ENCODE data around the gene LGI4.
"Not testable (repeated sequence)": the region's sequence is repeated elsewhere in the genome, so short reads cannot be mapped to it uniquely, and the experiment has no call there.

The LGI4 gene

DNA sequence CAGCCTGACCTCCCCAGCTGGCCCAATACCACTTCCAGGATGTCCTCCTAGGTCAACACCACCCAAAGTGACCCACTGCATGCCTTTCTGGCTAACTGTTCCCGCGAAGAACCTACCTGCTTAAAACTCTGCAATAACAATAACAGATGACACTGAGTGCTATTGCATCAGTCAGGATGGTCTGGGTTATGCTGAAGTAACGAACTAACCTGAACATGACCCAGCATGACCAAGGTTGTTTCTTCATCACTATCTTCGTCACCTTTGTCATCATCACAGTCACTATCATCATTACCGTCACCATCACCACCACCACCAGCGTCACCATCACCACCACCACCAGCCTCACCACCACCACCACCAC, 29.8 kb downstream of the LGI4 start:
- DNase-seq: no peak

DNA sequence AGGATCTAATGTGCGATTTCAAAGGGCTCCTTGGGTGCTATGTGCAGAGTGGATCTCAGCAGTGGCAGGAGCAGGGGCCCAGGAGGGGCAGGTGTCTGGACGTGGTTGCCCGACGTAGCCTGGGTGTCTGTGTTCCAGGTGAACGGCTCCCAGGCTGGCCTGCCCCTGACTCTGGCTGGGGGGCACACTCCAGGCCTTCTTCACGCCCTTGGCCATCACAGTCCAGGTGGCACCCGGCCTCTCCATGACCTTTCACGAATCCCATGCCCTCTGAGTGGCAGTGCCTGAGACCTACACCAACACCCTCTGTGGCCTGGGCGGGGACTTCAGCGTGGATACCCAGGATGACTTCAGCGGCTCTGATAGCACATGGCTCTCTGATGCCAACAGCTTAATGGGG, 30.5 kb downstream of the LGI4 start:
- no peak for DNase-seq

DNA sequence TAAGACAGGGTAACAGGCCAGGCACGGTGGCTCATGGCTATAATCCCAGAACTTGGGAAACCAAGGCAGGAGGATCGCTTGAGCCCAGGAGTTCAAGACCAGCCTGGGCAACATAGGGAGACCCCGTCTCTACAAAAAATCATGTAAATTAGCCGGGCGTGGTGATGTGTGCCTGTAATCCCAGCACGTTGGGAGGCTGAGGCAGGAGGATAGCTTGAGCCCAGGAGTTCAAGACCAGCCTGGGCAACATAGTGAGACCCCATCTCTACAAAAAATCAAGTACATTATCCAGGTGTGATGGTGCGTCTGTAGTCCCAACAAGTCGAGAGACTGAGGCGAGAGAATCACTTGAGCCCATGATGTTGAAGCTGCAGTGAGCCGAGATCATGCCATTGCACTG, 31.2 kb downstream of the LGI4 start:
- not testable (repeated sequence) for DNase-seq

DNA sequence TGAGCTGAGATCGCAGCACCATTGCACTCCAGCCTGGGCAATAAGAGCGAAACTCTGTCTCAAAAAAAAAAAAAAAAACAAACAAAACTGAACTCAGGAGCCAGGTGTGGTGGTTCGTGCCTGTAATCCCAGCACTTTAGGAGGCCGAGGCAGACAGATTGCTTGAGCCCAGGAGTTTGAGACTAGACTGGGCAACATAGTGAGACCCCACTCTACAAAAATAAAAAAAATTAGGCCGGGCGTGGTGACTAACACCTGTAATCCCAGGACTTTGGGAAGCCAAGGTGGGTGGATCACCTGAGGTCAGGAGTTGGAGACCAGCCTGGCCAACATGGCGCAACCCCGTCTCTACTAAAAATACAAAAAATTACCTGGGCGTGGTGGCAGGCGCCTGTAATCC, 32.9 kb downstream of the LGI4 start:
- DNase-seq: not testable (repeated sequence)

DNA sequence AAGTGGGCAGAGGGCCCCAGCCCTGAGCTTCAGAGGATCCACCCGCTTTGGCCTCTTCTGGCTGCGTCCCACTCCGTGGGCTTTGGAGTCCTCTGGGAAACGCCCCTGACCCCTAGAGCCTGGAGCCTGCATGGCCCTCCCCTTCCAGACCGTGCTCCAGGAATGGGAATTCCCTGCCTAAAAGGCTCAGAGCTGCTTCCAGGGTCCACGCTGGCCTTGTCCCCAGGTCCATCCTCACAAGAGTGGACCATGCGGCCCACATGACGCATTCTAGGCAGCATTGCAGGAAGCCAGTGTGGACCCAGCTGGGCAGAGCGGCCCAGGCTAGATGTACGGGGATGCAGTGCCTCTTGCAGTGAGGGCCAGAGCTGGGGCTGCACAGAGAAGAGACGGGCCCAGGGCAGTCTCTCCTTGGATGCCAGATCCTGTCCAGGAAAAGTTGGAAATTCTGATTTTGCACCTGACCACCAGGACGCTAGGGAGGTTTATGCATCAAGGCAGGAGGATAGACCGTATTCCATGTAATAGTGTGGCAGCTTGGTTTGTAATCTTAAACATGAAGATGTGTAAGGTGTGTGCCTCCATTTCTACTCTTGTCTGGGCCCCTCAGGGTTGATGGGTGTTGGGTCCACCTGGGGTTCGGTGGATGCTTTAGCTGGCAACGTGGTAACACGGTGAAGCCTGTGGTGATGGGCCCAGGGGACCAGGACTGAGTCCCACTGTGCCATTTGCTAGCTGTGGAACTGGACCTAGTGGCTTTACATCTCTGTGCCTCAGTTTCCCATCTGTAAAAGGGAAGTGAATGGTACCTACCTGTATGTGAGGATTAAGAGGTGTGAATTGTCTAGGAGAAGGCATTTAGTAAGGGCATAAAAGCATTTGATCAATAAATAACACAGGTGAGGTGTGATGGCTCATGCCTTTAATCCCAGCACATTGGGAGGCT, 34.0 kb downstream of the LGI4 start:
- DNase-seq: no peak

DNA sequence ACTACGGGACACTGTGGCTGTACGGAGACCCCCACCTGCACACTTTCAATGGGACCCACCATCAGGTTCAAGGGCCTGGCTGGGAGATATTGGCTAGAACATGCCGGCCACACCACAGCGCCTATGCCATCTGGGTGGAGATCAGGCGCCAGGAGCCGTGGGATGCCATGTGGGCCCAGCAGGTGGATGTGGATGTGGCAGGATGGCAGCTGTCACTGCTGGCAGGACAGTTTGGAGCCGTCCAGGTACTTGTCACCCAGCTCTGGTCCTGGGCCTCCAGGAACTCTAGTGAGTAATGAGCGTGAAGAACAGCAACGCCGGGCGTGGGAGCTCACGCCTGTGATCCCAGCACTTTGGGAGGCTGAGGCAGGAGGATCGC, 35.0 kb downstream of the LGI4 start:
- DNase-seq: no peak

DNA sequence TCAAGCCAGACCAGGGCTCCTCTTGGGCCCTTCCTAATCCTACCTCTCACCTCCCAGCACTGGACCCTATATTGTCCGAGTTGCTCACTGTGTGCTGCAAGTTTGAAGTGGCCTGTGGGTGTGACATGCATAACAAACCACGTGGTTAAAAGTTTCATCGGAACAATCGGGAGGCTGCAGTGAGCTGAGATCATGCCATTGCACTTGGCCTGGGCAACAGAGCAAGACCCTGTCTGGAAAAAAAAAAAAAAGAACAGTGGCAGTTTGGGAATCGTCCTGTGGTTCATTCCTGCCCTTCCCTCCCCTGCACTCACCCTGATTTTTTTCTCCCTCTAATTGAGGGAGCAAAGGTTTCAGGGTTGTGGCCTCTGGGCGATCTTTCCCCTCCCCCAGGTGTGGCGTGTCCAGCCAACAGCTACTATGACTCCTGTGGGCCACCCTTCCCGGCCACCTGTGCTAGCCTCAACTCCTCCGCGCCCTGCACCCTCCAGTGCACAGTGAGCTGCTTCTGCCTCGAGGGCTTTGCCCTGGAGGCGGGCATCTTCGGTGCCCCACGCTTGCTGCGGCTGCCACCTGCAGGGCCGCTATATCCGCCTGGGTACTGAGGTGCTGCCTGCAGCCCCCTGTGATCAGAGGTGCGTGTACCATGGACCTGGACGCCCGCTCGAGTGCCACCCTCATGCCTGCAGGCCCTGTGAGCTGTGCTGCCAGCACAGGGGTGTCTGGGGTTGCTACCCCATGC, 35.5 kb downstream of the LGI4 start:
- DNase-seq: no peak

DNA sequence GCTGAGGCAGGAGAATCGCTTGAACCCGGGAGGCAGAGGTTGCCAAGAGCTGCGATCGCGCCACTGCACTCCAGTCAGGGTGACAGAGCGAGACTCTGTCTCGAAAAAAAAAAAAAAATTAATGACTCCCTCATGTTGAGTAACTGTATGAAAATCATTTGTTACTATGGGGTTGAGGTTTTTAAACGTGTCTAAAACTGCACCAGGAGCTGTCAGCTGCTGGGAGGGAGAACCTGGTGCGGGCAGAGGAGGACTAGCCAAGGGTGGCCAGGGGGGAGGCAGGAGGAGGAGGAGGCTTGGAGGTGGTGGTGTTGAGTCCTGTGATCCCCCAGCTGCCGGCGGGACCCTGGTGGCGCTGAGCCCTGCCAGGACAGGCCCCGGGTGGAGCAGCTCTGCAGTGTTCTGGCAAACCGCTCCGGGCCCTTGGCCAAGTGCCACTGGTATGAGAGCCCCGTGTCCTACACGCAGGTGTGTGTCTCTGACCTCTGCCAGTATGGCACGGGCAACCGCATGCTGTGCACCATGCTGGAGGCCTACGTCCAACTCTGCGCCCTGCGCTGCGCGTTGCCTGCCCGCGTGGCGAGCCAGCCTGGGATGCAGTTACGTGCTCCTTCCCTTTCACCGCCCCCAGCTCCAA, 36.3 kb downstream of the LGI4 start:
- no peak for DNase-seq

DNA sequence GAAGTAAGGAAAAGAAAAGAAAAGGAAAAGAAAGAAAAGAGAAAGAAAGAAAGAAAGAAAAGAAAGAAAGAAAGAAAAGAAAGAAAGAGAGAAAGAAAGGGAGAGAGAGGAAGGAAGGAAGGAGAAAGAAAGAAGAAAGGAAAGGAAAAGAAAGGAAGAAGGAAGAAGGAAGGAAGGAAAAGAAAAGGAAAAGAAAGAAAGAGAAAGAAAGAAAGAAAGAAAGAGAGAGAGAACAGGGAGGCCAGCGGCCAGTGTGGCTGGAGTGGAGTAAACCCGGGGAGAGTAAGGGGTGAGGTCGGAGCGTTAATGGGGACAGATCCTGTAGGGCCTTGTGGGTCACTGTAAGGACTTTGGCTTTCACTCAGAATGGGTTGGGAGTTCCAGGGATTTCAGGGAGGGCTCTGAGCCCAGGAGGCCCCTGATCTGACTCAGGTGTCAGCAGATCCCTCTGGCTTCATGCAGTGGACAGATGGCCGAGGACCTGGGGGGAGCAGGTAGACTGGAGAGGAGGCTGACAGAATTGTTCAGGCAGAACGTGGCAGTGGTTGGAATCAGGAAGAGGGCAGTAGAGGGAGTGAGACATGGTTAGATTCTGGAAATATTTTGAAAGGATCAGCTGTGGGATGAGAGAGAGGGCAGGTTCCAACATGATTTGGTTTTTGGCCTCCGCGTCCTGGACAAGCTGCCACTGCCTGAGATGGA, 39.0 kb downstream of the LGI4 start:
- no peak for DNase-seq

DNA sequence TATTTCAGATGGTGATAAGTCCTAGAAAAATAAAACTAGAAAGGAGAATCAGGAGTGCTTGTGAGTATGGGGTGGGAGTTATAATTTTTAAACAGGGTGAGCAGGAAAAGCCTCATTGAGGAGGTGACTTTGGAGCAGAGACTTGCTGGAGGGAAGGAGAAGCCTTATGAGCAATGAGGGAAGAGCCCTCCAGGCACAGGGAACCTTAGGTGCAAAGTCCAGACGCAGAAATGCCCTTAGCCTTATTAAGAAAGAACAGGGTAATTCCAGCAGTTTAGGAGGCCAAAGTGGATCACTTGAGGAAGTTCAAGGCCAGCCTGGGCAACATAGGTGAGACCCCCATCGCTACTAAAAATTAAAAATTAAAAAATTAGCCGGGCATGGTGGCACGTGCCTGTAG, 40.2 kb downstream of the LGI4 start:
- no peak for DNase-seq

DNA sequence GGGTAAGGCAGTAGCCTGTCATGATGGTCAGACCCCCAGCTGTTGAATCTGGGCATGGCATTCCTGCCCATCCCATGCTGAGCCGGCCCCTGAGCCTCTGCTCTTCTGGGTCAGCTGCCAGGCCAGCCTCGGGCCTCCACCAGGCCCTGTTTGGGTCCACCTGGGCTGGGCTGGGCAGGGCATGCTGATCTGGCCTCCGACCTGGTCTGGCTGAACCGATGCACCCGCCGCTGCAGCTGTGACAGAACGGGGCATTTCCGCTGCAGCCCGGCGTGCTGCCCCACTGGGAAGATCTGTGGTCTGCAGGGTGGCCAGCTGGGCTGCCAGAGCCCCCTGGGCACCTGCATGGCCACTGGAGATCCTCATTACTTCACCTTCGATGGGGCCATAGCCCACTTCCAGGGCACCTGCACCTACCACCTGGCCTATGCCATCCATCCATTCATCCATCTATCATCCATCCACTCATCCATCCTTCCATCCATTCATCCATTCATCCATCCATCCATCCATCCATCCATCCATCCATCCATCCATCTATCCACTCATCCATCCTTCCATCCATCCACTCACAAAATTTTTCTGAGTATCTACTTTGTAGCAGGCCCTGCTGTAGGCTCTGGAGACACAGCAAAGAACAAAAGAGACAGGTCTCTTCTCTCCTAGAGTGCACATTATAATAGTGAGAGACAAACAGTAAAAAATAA, 40.8 kb downstream of the LGI4 start:
- DNase-seq: no peak

DNA sequence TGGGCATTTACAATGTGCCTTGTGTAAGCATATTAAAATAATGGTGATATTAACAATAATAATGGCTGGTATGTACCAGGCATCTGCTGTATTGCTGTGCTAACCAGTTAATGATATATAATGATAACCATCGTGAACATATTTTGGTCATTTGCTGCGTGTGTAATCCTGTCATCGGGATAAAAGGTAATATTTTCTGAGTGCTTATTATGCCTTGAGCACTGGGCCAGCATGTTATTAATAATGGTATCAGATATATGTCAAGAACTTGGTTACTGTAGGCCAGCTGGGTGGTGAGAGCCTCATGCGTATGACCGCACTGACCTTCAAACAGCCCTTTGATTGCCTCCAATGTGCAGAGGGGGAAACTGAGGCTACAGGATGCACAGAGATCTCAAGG, 41.4 kb downstream of the LGI4 start:
- no peak for DNase-seq

DNA sequence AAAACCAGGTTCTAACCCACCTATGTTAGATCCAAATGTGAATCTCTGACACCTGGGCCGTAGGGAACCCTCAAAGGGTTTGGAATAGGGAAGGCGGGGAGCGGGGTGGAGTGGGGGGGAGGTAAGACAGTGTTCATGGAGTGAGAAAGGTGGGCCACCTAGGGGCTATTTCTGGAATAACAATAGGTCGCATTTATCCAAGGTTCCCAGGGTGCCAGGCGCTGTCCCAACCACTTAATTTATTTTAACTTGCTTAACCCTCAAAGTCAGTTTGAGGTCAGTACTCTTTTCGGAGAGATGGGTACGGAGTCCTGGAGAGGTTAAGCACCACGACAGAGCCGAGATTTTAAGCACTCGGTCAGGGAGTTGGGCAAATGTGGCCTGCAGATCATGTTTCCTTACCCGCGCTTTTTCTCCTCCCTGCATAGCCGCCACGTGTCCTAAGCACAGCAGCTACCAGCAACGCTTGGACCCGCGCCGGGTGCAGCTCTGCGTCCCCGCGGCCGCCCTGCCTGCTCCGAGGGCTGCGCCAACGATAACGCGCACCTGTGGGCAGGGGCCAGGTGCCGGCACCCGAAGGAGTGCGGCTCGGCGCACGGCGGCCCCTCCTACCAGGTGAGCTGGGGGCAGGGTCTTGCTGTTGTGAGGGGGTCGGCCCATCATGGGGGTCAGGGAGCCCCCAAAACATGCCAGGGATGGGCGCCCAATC, 44.2 kb downstream of the LGI4 start:
- no peak for DNase-seq

DNA sequence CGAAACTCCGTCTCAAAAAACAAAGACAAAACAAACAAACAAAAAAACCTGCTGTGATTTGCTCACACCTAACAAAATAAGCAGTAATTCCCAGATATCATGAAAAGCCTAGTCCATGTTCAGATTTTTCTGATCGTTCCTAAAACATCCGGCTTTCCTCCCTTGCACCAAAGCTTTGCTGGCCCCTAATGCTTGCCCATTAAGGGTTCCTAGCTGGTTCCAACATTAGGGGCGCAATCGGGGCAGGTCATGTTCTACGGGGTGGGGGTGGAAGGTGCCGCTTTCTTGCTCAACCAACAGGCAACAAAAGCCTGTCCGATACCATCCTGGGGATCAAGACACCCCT, 44.7 kb downstream of the LGI4 start:
- no peak for DNase-seq

DNA sequence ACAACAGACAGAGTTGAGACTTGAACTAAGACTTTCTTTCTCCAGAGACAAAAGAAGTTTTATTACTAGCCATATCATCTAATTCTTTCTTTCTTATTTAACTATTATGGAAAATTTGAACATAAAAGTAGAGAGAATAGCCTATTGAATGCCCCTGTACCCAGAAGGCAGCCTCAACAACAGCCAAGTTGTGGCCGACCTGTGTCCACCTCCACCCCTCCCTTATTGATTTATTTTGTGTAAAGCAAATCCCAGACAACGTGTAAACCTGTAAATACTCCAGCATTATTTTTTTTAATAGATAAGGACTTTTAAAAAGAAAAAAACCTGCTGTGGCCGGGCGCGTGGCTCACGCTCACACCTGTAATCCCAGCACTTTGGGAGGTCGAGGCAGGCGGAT, 45.3 kb downstream of the LGI4 start:
- no peak for DNase-seq

DNA sequence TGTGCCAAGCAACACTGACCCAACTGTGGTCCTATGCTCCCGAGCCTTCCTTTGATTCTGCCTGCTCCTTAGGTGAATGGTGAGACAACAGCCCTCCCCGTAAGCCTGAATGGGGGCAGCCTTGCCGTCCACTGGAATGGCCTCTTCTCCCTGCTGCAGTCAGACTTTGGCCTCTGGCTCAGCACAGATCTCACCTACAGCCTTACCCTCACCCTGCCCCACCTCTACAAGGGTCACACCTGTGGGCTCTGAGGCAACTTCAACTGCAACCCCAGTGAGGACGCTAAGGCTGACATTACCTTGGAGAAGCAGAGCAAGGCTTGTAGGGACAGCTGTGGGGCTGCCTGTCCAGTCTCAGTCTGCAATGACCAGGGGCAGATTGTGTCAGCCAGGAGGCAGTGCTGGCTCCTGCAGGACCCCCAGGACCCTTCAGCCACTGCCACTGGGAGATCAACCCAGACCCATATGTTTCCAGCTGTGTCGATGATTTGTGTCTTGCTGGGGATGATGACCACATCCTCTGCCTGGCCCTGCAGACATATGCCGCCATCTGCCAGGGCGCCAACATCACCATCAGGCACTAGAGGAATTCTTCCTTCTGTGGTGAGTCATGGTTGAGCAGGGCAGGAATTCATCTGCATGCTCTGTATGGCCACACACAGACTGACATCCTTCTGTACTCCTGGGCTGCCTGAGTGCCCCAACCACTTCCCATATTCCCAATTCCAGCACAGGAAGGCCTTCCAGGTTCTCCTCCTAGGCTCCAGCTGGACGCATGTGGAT, 46.5 kb downstream of the LGI4 start:
- no peak for DNase-seq

DNA sequence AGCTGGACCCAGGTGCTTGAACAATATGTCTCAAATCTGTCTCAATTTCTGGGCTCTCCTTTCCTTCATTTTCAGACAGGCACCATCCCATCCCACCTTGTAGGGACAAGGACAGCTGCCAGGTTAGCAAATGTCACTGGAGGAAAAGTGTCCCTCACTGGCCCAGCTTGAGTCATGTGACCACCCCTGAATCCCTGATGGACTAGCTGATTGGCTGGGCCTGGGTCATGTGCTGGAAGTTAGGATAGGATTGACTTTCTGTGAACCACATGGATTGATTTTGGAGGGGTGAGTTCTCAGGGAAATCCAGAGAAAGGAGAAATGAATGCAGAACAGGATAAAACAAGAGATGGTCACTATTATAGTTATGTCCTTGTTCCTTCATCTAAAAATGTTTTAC, 47.5 kb downstream of the LGI4 start:
- DNase-seq: no peak

DNA sequence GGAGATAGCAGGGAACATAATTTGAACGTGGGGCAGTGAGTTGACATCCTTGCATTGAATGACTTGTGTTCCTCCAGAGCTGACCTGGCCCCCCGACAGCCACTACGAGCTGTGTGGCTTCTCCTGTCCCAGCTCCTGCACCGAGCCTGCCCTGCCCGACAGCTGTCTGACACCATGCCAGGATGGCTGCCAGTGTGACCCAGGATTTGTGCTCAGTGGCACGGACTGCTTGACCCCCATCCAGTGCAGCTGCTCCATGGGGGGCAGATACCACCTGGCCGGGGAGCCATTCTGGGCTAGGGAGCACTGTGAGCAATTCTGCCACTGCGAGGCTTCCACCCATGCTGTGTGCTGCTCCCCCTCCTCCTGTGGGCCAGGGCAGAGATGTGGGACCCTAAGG, 48.4 kb downstream of the LGI4 start:
- DNase-seq: no peak

DNA sequence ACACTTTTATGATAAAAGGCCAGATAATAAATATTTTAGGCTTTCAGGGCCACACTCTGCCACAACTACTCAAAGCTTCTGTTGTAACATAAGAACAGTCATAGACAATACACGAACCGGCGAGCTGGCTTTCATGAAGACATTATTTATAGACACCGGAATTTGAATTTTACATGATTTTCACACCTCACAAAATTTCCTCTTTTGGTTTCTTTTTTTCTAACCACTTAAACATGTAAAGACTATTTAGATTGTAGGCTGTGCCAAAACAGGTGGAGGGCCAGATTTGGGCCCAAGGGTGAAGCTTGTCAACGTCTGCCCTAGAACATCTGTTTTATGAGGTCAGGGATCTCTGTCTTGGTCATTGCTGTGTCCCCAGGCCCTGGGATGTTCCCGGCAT, 48.9 kb downstream of the LGI4 start:
- DNase-seq: no peak

DNA sequence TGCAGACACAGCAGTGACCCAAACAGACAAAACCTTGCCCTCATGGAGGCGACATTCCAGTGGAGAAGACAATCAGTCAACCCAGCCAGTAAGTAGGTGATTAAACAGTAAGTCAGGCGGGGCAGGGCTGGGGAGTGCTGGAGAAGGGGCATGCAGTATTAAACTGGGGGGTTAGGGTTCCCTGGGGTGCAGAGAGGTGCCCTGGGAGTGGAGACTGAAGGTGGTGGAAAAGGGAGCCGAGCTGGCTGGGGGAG, 50.4 kb downstream of the LGI4 start:
- DNase-seq: no peak

DNA sequence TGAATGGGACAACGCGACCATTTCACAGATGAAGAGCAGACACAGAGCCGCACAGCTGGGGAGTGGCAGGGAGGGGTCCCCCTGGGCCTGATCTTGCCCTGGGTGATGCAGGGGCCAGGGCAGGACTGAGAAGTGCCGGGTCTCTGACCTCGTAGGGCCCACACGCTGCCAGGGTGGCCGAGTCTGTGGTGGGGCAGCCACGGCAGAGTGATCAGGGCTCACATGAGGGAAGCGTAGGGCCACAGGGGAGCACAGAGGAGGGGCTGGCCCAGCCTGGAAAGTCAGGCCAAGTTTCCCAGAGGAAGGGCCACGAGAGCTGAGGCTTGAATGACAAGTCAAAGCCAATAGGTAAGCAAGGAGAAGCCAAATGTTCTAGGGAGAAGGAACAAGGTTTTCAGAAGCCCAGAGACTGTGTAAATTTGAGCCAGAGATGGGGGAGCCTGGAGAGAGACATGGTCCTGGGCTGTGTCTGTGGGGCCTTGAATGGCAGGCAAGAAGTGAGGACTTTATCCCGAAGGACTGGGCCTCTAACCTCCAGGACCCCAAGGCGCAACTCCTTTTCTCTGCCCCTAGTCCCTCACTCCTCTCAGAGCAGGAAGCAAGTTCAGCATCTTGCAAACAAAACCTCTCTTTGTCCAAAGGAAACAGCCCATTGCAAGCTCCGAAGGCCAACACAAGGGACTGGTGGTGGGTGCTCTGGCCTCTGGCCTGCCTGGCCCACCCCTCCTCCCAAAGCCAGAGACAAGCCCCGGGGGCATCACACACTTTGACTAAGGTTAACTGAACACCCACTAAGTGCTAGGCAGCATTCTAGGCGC, 51.0 kb downstream of the LGI4 start:
- DNase-seq: no peak
